RKO (cell line): ENCODE data around the gene CFL1.
"Not testable (repeated sequence)": the region's sequence is repeated elsewhere in the genome, so short reads cannot be mapped to it uniquely, and the experiment has no call there.

Experiments used
- DNase-seq: peaks from one replicate; pipeline ENCODE4 v3.0.0-alpha.2; 2016; ENCODE audit warnings: low spot score

Gene CFL1

GRCh38 chr11:65842144-65842543 lies 15.8 kb downstream of the CFL1 start:
- DNase-seq = no peak

- DNase-seq = no peak
Observed at GRCh38 chr11:65834202-65834601, 23.8 kb downstream of the CFL1 start.

- no peak for DNase-seq
Observed at GRCh38 chr11:65833297-65834030, 24.5 kb downstream of the CFL1 start, which contains the start of gene SNX32. Gene SNX32 (plus strand): TSS chr11:65833963. CDS start chr11:65834066, 103 bp downstream.

- not testable (repeated sequence) for DNase-seq
Observed at GRCh38 chr11:65832231-65832630, 25.7 kb downstream of the CFL1 start.

GRCh38 chr11:65829459-65829858 lies 28.5 kb downstream of the CFL1 start:
- no peak for DNase-seq

GRCh38 chr11:65826984-65827735 lies 30.8 kb downstream of the CFL1 start:
- no peak for DNase-seq

GRCh38 chr11:65822776-65823528 lies 35.0 kb downstream of the CFL1 start:
- DNase-seq = no peak

GRCh38 chr11:65821107-65821506 lies 36.9 kb downstream of the CFL1 start:
- no peak for DNase-seq

- peak; percentile 88 for DNase-seq
Observed at GRCh38 chr11:65817835-65818680, 39.9 kb downstream of the CFL1 start.

- DNase-seq = peak; percentile 13
Observed at GRCh38 chr11:65817312-65817834, 40.6 kb downstream of the CFL1 start.

- DNase-seq = no peak
Observed at GRCh38 chr11:65816696-65817095, 41.3 kb downstream of the CFL1 start.

GRCh38 chr11:65814986-65815565 lies 42.9 kb downstream of the CFL1 start:
- DNase-seq = no peak

GRCh38 chr11:65814131-65814985 lies 43.6 kb downstream of the CFL1 start:
- peak; percentile 12 for DNase-seq

- no peak for DNase-seq
Observed at GRCh38 chr11:65811764-65812475, 46.1 kb downstream of the CFL1 start.

- DNase-seq = peak; percentile 37
Observed at GRCh38 chr11:65810046-65810868, 47.7 kb downstream of the CFL1 start.

GRCh38 chr11:65809496-65809895 lies 48.5 kb downstream of the CFL1 start:
- no peak for DNase-seq

GRCh38 chr11:65808744-65809341 lies 49.1 kb downstream of the CFL1 start:
- no peak for DNase-seq

GRCh38 chr11:65806979-65807378 lies 51.0 kb downstream of the CFL1 start:
- DNase-seq = no peak
